VCaP (cell line): ENCODE data around the gene HSP90AB1.

Source experiments
- H3K27ac ChIP-seq: fragments of 450-650 bp; 2 replicates; pipeline ENCODE4 v1.5.1; 2017
- TF ChIP-seq, protein P1 (sequence below): fragments of 450-650 bp; conservative IDR thresholded peaks from 2 replicates; pipeline ENCODE4 v1.5.1; 2017; ENCODE audit warnings: mild to moderate bottlenecking, moderate library complexity

The HSP90AB1 gene

DNA sequence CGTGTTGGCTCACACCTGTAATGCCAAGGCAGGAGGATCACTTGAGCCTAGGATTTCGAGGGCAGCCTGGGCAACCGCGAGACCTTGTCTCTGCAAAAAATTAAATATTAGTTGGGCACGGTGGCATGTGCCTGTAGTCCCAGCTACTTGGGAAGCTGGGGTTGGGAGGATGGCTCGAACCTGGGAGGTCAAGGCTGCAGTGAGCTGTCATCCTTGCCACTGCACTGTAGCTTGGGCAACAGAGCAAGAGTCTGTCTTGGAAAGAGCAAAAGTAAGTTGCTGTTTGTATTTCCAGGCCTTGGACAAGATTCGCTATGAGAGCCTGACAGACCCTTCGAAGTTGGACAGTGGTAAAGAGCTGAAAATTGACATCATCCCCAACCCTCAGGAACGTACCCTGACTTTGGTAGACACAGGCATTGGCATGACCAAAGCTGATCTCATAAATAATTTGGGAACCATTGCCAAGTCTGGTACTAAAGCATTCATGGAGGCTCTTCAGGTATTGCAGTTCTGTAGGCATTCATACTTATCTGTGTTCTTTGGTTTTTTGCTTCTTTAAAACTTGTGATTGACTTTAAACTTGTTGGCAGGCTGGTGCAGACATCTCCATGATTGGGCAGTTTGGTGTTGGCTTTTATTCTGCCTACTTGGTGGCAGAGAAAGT is 2.3 kb downstream of the HSP90AB1 start:
- peak overlapping the region; percentile 95; the same call in 1 of the 2 replicates for H3K27ac ChIP-seq
- TF ChIP-seq, protein P1, sequence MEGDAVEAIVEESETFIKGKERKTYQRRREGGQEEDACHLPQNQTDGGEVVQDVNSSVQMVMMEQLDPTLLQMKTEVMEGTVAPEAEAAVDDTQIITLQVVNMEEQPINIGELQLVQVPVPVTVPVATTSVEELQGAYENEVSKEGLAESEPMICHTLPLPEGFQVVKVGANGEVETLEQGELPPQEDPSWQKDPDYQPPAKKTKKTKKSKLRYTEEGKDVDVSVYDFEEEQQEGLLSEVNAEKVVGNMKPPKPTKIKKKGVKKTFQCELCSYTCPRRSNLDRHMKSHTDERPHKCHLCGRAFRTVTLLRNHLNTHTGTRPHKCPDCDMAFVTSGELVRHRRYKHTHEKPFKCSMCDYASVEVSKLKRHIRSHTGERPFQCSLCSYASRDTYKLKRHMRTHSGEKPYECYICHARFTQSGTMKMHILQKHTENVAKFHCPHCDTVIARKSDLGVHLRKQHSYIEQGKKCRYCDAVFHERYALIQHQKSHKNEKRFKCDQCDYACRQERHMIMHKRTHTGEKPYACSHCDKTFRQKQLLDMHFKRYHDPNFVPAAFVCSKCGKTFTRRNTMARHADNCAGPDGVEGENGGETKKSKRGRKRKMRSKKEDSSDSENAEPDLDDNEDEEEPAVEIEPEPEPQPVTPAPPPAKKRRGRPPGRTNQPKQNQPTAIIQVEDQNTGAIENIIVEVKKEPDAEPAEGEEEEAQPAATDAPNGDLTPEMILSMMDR: no peak

DNA sequence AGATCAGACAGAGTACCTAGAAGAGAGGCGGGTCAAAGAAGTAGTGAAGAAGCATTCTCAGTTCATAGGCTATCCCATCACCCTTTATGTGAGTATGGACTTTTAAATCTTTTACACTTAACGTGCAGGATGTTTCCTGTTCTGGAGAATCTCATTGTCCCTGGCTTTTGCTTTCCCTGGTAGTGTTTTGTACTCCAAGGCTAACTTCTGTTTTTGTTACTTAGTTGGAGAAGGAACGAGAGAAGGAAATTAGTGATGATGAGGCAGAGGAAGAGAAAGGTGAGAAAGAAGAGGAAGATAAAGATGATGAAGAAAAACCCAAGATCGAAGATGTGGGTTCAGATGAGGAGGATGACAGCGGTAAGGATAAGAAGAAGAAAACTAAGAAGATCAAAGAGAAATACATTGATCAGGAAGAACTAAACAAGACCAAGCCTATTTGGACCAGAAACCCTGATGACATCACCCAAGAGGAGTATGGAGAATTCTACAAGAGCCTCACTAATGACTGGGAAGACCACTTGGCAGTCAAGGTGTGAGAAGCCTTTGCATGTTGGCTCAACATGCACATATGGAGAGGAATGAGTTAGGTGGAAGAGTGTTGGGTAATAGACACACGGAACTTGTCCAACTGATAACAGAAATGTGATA is 3.3 kb downstream of the HSP90AB1 start:
- peak overlapping the region; percentile 32 for H3K27ac ChIP-seq
- TF ChIP-seq, protein P1: no peak

GRCh38 chr6:44250718-44251123 is 3.8 kb downstream of the HSP90AB1 start:
- TF ChIP-seq, protein P1: no peak
- H3K27ac ChIP-seq: peak overlapping the region; percentile 32

DNA sequence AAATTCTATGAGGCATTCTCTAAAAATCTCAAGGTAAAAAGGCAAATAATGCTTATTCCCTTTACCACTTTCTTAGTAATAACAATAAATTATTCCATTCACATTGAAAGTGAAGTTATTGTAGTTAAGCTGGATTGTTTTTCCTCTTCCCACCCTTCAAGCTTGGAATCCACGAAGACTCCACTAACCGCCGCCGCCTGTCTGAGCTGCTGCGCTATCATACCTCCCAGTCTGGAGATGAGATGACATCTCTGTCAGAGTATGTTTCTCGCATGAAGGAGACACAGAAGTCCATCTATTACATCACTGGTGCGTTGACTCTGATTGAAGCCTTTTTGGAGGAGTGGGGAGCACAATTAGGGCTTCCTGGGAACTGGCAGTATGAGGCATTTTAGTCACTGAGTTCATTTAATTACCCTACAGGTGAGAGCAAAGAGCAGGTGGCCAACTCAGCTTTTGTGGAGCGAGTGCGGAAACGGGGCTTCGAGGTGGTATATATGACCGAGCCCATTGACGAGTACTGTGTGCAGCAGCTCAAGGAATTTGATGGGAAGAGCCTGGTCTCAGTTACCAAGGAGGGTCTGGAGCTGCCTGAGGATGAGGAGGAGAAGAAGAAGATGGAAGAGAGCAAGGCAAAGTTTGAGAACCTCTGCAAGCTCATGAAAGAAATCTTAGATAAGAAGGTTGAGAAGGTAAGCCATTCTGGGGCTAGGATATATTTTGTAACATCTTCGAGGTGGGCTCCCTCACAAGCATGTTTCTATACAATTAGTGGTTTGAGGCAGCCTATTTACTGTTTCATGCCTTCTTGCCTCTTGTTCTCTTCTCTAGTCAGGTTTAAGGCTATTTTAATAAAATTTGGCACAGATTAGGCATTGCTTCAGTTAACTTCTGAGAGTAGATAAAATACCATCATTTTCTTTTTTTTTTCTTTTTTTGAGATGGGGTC is 4.9 kb downstream of the HSP90AB1 start:
- peak overlapping the region; percentile 32 for H3K27ac ChIP-seq

DNA sequence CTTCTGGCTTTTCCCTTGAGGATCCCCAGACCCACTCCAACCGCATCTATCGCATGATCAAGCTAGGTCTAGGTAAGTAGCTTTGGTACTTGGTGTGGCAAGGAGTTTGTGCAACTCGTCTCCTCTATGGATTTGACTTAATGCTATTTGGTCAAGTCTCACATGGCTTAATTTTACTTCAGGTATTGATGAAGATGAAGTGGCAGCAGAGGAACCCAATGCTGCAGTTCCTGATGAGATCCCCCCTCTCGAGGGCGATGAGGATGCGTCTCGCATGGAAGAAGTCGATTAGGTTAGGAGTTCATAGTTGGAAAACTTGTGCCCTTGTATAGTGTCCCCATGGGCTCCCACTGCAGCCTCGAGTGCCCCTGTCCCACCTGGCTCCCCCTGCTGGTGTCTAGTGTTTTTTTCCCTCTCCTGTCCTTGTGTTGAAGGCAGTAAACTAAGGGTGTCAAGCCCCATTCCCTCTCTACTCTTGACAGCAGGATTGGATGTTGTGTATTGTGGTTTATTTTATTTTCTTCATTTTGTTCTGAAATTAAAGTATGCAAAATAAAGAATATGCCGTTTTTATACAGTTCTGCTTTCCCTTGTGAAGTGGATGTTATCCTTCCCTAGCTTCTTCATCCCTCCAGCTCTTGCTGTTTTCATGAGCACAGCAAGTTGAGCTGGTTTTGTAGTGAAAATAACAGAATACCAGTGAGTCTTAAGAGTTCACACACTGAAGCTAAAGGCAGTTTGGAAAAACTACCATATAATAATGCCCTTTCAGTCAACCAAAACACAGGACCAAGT is 6.6 kb downstream of the HSP90AB1 start:
- H3K27ac ChIP-seq: peak overlapping the region; percentile 32; the same call in 1 of the 2 replicates
- TF ChIP-seq, protein P1: peak; percentile 82

More for the DNA sequence above, 4.9 kb downstream of the HSP90AB1 start:
- TF ChIP-seq, protein P1: no peak

DNA sequence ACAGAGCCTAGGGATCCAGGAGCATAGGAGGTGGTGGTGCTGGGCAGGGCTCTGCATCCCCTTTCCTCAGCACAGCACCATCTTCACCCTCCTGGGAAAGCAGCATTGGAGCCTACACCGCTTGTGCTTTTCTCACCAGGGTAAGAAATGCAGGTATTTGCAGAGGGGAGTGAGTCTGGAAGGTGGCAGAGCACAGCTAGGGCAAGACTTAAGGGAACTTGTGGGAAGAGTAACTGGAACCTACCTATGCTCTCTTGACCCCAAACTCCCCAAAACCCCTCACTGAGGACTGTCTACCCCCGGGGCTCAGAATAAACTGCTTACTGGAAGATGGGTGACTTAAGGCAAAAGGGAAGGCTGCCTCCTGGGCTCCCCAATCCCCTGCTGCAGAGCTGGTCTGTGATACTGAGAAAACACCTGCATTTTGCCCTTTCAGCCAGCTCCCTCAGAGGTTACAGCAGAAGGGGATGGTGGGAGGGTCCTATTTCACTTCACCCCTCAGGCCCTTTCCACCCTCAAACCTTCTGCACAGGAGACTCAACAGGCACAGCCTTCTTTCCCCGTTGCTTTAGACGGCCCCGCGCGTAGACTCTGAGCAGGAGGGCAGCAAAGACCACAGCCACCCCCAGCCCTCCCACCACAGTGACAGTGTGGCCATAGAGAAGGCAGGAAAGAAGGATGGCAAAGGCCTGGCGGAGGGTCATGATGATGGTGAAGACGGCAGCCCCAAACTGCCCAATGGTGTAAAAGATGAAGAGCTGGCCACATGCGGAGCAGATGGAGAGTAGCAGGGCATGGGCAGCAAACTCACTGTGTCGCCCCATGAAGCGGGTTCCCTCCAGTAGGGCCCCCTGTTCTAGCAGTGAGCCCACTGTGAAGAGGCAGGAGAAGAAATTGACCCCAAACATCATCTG is 7.5 kb downstream of the HSP90AB1 start:
- peak overlapping the region; percentile 13; the same call in 1 of the 2 replicates for H3K27ac ChIP-seq
- TF ChIP-seq, protein P1: no peak
